GM13976 (cell line): Measurements from ENCODE around the gene SESN1.

Experiments
- DNase-seq: peaks from one replicate; pipeline ENCODE4 v3.0.0; 2012; ENCODE audit warnings: low spot score
- CTCF ChIP-seq: IDR thresholded peaks from 2 replicates; pipeline ENCODE4 v1.5.1; 2012; ENCODE audit warnings: borderline replicate concordance, mild to moderate bottlenecking; ENCODE audit not compliant: insufficient read depth; ENCODE audit errors: extremely low read depth, missing control alignments, control extremely low read depth
- in situ Hi-C: fragments of 300-500 bp; cut with MboI; formaldehyde crosslinking; loops from one replicate; pipeline ENCODE4 v1.12.0; 2022; ENCODE audit warnings: low sequenced_read_pairs, mixed read lengths, inconsistent platforms; ENCODE audit not compliant: unreplicated experiment

SESN1 gene

GRCh38 chr6:109024784-109025183 is 69.9 kb downstream of the SESN1 start:
- in situ Hi-C loops = no loop called here
- DNase-seq = no peak
- no peak for TF ChIP-seq CTCF

GRCh38 chr6:109024368-109024767 is 70.3 kb downstream of the SESN1 start:
- no peak for TF ChIP-seq CTCF
- no peak for DNase-seq
- in situ Hi-C loops = no loop called here

- TF ChIP-seq CTCF = no peak
- DNase-seq = no peak
- in situ Hi-C loops = no loop called here
These were observed 71.2 kb downstream of the SESN1 start for GRCh38 chr6:109023356-109023925.

DNA sequence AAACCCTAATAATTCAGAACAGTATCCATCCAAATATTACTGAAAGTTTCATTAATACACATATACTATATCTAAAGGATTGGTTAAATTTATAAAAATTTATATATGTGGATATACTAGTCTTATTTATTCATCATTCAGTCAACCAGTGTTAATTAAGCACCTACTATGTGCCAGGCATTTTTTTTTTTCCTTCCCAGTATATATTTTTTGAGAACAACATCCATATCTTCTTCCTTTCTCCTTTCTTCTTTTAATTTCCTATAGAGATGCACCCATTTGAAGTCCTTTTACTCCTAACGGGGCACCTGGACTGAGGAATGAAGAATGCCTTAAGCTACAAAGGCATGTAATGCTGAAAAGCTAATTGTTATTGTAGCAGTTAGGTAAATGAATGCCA is 72.8 kb downstream of the SESN1 start:
- no peak for DNase-seq
- in situ Hi-C loops = no loop called here
- TF ChIP-seq CTCF = no peak

DNA sequence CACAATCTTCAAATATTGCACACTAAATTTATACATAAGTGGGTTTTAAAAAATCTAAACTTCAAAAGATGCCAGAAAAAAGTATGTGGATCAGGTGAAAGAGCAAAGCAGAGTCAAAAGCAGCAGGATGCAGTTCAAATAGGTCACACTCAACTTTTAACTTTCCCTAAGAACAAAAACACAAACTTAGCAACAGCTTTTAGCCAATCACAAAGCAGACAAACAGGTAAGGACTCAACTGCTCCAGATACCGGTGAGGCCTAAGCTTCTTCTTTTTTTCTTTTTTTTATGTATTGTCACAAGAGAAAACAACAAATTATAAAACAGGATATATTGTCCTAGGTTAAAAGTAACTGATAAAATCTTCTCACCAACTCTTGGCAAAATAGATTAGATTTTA is 74.7 kb downstream of the SESN1 start:
- no peak for TF ChIP-seq CTCF
- in situ Hi-C loops = no loop called here
- no peak for DNase-seq

- in situ Hi-C loops = no loop called here
- DNase-seq = no peak
- no peak for TF ChIP-seq CTCF
These were observed 79.5 kb downstream of the SESN1 start for GRCh38 chr6:109015176-109015575.

DNA sequence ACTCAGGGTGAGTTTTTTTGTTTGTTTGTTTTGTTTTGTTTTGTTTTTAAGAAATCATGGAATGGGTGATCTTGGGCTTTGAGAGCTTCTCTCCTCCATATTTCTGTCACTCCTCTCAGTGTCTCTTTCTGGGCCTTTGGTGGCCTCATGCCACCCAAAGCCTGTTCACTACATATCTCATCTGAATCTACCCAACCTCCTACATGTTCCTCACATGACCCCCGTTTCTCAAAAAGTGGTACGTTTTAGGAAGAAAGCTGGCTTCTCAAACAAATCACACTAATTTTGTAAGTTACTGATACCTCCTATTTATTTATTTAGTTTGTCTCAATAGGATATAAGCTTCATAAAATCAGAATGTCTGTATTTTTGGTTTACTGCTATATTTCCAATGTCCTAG is 80.0 kb downstream of the SESN1 start:
- no peak for DNase-seq
- no peak for TF ChIP-seq CTCF
- in situ Hi-C loops = no loop called here
